CD4-positive, alpha-beta T cell treated with Interleukin-4 for 1 hour (primary cell): ENCODE data around the gene KCP.

ENCODE experiments used
- DNase-seq, 2 donors: peaks; one replicate each; pipeline ENCODE4 v3.0.0-alpha.2; 2020 to 2022

Gene KCP

GRCh38 chr7:128852537-128853254 is 57.8 kb downstream of the KCP start:
- DNase-seq, result no peak

GRCh38 chr7:128849804-128850490 is 60.6 kb downstream of the KCP start:
- DNase-seq, result no peak

- no peak for DNase-seq
Observed at GRCh38 chr7:128849156-128849515, 61.4 kb downstream of the KCP start.

GRCh38 chr7:128848289-128849155 is 62.0 kb downstream of the KCP start:
- no peak for DNase-seq

- DNase-seq, result no peak
Observed at GRCh38 chr7:128847721-128848211, 62.7 kb downstream of the KCP start.

- DNase-seq, result no peak
Observed at GRCh38 chr7:128846781-128847444, 63.6 kb downstream of the KCP start.

GRCh38 chr7:128845987-128846386 is 64.5 kb downstream of the KCP start:
- no peak for DNase-seq

- no peak for DNase-seq
Observed at GRCh38 chr7:128845475-128845874, 65.0 kb downstream of the KCP start.

- DNase-seq, result no peak
Observed at GRCh38 chr7:128844777-128845311, 65.7 kb downstream of the KCP start.

GRCh38 chr7:128843938-128844621 is 66.4 kb downstream of the KCP start:
- DNase-seq, result no peak

GRCh38 chr7:128842674-128843641 is 67.6 kb downstream of the KCP start:
- no peak for DNase-seq

- peak; percentile 45 to 51 for DNase-seq
Observed at GRCh38 chr7:128841921-128842673, 68.4 kb downstream of the KCP start.

- DNase-seq, result peak in 1 of 2 donors; percentile 25
Observed at GRCh38 chr7:128841171-128841690, 69.3 kb downstream of the KCP start.

- DNase-seq, result no peak
Observed at GRCh38 chr7:128840326-128841170, 70.0 kb downstream of the KCP start.

- DNase-seq, result no peak
Observed at GRCh38 chr7:128839751-128840177, 70.7 kb downstream of the KCP start.

- no peak for DNase-seq
Observed at GRCh38 chr7:128838981-128839731, 71.4 kb downstream of the KCP start.

- no peak for DNase-seq
Observed at GRCh38 chr7:128838109-128838779, 72.3 kb downstream of the KCP start.
